ENCODE results near the gene ALAS2. TPM values are rescaled to one million over a fixed set of nuclear protein-coding genes. Genes with fewer than 3 reads are reported as not detected.
"Not testable (repeated sequence)": the region's sequence is repeated elsewhere in the genome, so short reads cannot be mapped to it uniquely, and the experiment has no call there.

Gene ALAS2, protein sequence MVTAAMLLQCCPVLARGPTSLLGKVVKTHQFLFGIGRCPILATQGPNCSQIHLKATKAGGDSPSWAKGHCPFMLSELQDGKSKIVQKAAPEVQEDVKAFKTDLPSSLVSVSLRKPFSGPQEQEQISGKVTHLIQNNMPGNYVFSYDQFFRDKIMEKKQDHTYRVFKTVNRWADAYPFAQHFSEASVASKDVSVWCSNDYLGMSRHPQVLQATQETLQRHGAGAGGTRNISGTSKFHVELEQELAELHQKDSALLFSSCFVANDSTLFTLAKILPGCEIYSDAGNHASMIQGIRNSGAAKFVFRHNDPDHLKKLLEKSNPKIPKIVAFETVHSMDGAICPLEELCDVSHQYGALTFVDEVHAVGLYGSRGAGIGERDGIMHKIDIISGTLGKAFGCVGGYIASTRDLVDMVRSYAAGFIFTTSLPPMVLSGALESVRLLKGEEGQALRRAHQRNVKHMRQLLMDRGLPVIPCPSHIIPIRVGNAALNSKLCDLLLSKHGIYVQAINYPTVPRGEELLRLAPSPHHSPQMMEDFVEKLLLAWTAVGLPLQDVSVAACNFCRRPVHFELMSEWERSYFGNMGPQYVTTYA
- total RNA-seq: not detected
- long read RNA-seq, partial matches to known transcripts: 0 of 1 reads
- long read RNA-seq, other reads (novel, unspliced or antisense): 0 of 1 reads

DNA sequence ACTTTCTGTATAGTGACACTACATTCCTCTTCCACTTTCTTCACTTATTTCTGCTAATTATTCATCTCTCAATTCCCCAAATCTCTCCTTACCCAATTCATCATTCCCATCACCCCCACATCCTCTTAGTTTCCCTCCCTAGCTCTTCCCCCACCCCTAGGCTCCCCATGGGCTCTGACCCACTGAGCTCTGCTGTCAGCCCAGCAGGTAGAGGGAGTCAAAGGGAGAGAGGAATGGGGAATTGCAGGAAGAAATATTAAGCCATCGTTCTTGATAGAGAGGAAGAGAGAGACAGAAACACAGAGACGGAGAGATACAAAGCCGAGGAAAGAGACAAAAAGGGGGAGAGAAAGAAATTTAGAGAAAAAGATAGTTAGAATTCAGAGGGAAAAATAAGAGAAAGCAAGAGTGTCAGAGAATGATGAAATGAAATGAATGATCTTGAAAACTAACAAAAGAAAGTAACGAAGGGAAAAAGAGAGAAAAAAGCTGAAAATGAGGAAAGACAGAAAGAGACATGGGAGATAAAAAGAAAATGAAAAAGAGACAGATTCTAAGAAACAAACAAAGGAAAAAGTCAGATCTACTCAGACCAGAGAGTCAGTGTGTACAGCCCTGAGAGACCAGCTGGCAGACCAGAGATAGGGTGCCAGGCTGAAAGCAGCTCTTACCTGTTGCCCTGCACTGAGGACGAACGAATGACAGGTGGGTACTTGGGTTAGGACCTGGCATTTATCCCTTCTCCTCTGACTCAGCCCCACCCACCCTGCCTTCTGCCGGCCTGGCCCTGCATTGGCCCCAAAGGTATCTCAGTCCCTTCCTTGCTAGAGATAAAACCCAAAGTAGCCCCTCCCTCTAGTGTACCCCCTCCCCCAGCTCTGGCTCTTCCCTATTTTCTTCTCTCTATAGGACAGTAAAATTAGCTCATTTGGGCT lies at the start of gene ALAS2:
TSS of gene ALAS2 (minus strand) at position 707 of the 935 bp plus-strand sequence. CDS start 4,977 bp downstream, outside the sequence.
- ATAC-seq: no peak
- intact Hi-C loops (cut with DNase I, micrococcal nuclease): no loop called here
- DNase-seq: no peak

DNA sequence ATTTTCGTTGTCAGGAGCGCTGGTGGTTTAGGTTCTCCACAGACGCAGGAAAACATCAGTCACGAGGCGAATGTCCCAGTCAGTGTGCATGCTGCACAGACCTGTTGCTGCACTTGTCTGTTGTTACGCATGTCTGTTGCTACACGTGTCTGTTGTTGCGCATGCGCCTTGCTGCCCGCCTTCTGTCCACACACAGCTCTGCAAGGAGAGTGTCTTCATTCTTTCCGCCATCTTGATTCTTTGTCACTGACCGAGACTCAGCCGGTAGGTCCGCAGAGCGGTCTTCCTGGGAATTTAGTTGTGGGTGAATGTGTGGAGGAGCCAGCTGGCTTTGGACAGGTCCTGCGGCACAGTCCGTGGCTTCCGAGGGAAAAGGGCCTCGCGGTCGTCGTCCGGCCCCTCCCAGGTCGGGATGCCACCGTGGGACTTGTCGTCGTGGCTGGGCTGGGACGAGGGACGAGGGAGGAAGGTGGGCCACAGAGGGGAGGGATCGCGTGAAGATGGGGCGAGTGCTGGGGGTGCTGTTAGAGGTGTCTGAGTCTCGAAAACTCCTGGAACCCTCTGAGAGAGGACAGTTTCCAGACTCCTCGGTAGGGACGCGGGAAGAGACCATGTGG lies 44.2 kb upstream of the ALAS2 start, which contains the start of gene PAGE2B:
TSS of gene PAGE2B (plus strand) at position 180 of the 617 bp plus-strand sequence. CDS start 1,012 bp downstream, outside the sequence.
- intact Hi-C loops (cut with DNase I, micrococcal nuclease): no loop called here
- no peak for DNase-seq
- no peak for ATAC-seq

DNA sequence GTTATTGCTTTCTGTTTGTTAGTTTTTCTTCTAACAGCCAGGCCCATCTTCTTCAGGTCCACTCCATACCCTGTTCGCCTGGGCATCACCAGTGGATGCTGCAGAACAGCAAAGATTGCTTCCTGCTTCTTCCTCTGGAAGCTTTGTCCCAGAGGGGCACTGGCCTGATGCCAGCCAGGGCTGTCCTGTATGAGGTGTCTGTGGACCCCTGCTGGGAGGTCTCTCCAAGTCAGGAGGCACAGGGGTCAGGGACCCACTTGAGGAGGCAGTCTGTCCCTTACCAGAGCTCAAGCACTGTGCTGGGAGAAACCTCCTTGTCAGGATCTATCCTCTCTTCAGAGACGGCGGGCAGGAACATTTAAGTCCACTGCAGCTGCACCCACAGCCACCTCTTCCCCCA lies 41.5 kb upstream of the ALAS2 start:
- ATAC-seq (no peak), DNase-seq (no peak)
- intact Hi-C loops (cut with DNase I, micrococcal nuclease): no loop called here

DNA sequence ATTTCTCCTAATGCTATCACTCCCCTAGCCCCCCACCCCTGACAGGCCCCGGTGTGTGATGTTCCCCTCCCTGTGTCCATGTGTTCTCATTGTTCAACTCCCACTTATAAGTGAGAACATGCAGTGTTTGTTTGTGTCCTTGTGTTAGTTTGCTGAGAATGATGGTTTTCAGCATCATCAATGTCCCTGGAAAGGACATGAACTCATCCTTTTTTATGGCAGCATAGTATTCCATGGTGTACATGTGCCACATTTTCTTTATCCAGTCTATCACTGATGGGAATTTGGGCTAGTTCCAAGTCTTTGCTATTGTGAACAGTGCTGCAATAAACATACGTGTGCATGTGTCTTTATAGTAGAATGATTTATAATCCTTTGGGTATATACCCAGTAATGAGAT lies 36.4 kb upstream of the ALAS2 start:
- DNase-seq; intact Hi-C loops (cut with DNase I, micrococcal nuclease); ATAC-seq: not testable (repeated sequence)

DNA sequence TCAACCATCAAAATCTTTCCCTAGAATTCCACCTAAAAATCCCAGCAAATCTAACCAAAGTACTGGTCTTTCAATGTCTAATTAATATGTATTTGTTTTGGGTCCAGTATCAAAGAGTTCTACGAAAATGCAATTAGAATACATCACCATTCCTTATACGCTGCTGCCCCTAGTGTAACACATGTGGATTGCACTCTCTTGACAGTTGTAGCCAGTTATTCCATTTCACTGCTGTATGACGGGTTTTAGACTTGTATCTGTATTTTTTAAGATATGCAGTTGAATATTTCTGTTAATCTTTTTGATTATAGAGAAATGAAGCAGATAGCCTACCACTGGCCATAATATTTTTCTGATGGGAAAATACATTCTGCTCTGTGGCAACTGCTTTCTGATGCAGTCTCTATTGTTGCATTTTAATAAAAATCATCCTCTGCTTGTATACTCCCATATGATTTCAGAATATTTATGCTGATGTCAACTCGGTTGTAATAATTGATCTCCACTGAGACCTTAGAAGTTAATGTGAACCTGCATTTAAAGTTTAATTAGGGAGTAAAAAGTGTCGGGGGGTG lies 27.0 kb upstream of the ALAS2 start:
- ATAC-seq (peak; percentile 75), DNase-seq (peak in 1 of 2 donors; percentile 13)
- intact Hi-C loops (cut with DNase I, micrococcal nuclease): loop anchor here in 1 of 2 donors (10.0 kb wide), 1 partner anchor 163 kb away; no protein-coding TSS in a partner anchor

DNA sequence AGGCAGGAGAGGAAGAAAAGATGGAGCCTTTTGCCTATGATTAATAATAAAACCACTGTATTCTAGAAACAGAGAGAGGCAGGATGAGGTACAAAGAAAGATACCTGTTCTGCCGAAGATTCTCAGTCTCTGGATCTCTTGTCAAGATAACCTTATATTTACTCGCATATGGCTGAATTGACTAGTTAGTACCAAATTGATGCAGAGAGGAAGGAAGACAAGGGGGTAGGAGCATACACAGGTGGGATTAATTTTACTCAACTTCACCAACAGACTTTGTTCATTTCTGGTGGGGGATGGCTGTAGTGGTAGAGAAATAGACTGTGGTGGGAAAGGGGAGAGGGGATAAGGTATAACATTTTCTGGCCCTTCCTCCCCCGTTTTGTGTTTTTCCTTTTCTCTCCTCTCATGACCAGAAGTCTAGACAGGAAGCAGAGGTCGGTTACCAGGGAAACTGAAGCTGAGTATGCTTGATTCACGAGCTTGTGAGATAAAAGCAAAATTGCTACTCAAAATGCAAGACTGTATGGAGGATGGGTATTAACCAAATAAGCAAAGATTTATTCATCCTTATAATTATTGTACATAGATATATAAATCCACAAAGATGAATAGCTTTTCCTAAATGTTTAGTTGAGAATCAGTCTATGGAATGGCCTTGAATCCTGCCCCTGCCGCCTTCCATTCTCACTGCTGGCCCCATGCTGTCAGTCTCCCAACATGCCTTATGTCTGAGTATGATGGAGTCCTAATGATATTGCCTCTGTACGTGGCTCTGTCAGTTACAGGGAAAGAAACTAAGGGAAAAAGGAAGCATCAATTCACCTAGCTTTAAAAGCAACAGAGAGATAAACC lies 26.3 kb upstream of the ALAS2 start:
- DNase-seq (no peak), ATAC-seq (no peak)
- intact Hi-C loops (cut with DNase I, micrococcal nuclease): loop anchor here in 1 of 2 donors (10.0 kb wide), 1 partner anchor 162 kb away; no protein-coding TSS in a partner anchor

DNA sequence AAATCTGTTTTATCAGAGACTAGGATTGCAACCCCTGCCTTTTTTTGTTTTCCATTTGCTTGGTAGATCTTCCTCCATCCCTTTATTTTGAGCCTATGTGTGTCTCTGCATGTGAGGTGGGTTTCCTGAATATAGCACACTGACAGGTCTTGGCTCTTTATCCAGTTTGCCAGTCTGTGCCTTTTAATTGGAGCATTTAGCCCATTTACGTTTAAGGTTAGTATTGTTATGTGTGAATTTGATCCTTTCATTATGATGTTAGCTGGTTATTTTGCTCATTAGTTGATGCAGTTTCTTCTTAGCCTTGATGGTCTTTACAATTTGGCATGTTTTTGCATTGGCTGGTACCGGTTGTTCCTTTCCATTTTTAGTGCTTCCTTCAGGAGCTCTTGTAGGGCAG lies 19.8 kb upstream of the ALAS2 start:
- not testable (repeated sequence) for ATAC-seq, DNase-seq
- intact Hi-C loops (cut with DNase I, micrococcal nuclease): loop anchor here in 1 of 2 donors (10.0 kb wide), 1 partner anchor 156 kb away; no protein-coding TSS in a partner anchor

DNA sequence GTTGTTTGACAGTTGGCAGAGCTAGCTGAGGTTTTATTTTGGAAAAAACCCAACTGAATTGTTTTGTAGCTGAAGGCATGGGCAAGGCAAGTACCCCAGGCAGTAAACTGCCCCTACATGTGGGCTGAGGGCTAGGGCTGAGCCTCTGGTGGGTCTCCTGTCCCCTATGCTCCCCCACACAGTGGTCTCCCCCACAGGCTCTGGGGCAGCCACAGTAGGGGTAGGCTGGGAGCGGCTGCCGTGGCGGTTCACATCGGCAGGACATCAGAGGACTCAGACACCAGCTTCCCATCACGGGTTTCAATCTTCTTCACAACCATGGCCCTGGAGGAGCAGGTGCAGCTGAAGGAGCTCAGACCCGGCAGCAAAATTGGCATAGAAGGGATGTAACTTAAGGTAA lies 10.7 kb upstream of the ALAS2 start:
- no peak for ATAC-seq
- DNase-seq: no peak
- intact Hi-C loops (cut with DNase I, micrococcal nuclease): no loop called here

DNA sequence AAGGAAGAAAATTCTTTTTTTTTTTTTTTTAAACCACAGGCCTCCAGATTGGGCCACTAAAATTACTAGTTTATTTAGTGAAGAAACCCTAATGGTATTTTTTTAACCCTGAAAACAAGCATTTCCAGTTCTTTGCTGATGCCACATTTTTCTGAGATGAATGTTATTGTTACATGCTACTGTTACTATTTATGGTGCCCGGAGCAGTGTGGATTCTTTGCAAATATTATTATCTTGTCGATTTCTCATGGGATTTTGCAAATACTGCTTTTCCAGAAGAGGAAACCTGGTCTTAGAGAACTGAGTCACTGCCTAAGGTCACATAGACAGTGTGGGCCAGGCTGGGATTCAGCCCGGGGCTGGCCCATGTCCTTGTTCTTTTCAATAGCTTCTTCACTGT lies 8.7 kb upstream of the ALAS2 start:
- ATAC-seq: no peak
- DNase-seq: no peak
- intact Hi-C loops (cut with DNase I, micrococcal nuclease): no loop called here

DNA sequence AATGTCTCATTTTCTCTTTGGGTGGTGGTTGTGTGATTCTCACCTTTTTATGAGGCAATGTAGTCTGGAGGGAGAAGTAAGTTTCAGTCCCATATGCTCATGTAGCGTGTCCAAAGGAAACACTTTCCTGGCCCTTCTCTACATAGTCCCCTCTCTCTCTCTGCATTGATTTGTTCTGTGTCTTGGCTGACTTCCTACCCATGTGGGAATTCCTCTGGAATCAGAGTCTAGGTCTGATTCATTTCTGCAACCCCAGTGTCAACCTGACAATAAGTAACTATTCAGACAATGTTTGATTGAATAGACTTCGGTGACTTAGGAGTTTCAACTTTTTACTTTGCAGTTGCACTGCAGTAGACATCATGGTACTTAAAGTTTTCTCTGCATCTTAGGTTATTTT lies 2.7 kb upstream of the ALAS2 start:
- no peak for ATAC-seq
- intact Hi-C loops (cut with DNase I, micrococcal nuclease): no loop called here
- no peak for DNase-seq

DNA sequence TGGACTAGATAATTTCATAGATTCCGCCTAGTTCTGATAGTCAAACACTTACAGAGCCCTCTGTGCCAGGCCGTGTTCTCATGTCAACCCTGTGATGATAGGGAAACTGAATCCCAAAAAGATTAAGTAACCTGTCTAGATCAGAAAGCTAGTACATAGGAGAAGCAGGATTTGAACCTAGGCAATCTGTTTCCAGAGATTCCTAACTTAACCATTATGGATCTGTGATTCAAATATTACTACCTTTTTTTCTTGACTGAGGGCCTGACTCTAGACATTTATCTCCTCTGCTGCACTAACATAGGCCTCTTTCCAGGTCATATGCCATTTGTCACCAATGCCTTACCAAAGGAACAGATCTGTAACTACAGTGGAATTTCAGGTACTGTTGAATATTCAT lies 1.5 kb downstream of the ALAS2 start:
- intact Hi-C loops (cut with DNase I, micrococcal nuclease): no loop called here
- ATAC-seq: no peak

DNA sequence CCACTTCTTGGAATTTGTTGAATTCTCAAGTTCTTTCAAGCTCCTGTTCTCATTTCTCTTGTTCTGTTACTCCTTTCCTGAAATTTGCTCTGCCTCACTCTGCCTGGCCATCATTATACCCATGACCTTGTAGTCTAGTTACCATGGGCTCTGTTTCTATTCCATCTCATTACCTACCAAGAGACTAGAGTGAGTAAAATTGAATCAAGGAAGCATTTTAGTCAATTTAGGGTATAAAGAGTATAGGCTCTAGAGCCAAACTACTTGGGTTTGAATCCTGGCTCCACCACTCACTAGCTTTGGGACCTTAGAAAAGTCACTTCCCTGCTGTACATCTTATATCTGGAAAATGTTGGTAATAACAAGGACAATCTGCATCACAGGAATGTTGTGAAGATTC lies 2.2 kb downstream of the ALAS2 start:
- intact Hi-C loops (cut with DNase I, micrococcal nuclease): no loop called here

More for the DNA sequence above, 1.5 kb downstream of the ALAS2 start:
- no peak for DNase-seq

DNA sequence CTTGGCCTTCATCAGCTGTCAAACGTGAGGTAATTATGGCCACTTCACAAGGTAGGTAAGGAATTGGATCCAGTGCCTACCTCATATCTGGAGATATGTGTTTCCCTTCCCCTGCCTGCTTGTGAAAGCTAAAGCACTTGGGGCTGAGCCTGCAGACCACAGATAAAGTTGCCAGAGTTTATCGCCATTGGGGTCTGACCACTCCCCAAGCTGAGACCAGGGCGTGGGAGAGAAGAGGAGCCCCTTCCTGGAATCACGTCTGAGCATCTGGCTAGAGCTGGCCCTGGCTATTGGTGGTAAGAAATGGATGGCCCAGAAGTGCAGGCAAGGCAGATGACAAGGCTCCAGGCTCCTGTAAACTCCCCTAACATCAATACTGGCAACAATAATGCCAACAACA lies 2.7 kb downstream of the ALAS2 start:
- DNase-seq (no peak), ATAC-seq (no peak)
- intact Hi-C loops (cut with DNase I, micrococcal nuclease): no loop called here

More for the DNA sequence above, 2.2 kb downstream of the ALAS2 start:
- DNase-seq: no peak
- no peak for ATAC-seq

DNA sequence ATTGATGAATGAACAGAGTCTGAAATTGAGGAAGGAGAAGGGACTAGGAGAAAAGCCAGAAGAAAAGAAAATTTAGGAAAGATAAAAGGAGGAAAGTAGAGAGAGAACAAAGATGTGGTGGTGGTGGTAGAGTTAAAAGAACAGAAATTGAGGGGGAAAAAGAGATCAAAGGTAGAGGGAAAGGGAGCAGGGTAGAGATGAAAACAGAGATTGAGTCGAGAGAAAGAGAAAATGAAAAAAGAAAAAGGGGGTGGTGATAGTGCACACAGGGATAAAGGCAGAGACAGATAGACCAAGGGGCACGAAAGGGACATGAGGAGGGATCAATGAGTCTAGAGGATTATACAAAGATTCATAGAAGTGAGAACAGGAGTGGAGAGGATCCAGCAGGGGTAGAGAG lies 3.9 kb downstream of the ALAS2 start:
- DNase-seq (no peak), ATAC-seq (no peak)
- intact Hi-C loops (cut with DNase I, micrococcal nuclease): no loop called here

DNA sequence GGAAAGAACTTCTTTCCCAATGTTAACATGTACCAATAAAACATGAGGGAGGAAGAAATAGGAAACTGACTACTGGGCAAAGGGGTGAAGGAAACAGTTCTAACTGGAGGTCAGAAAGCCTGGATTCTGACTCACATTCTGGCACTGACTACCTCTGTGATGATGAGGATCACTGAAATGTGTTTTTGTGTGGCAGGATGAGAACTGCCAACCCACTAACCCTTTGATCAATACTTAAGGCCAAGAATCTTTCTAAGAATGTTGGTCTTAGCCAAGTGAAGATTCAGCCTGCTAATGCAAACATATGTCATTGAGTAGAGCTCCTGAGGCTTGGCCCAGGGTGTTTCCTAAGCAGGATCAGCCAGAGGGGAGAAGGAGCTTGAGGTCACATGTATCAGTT lies 4.6 kb downstream of the ALAS2 start:
- no peak for ATAC-seq
- intact Hi-C loops (cut with DNase I, micrococcal nuclease): no loop called here

DNA sequence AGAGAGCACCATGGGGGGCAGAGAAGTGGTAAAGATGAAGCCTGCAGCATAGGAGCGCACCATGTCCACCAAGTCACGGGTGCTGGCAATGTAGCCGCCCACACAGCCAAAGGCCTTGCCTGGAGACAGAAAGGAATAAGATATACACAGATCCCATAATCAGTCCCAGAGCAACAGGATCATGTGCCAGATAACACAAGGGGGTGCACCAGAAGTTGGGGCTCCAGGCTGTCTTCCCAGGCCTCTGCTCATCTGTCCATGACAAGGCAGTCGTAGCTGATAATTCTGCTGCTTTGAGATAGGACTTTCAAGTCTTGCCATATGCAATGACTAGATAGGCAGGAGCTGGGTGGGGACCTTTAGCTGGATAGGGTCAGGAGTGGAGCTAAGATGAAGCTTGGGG lies 15.9 kb downstream of the ALAS2 start:
- ATAC-seq: no peak
- intact Hi-C loops (cut with DNase I, micrococcal nuclease): no loop called here
- no peak for DNase-seq

More for the DNA sequence above, 4.6 kb downstream of the ALAS2 start:
- no peak for DNase-seq

DNA sequence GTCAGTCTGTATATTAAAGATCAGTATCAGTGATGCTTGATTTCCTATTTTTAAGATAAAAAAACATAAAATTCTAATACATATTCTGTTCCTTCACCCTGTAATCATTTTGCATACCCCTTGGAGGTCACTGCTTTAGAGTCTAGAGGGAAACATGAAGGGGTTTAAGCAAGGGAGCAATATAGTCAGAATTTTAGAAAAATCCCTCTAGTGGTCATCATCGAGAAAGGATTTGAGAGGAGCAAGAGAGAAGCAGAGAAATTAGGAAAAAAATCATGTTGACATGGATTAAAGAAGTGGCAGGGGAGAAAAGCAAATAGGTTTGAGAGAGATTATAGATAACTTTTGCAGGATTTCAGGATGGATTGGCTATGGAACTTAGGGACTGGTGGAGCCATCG lies 19.5 kb downstream of the ALAS2 start:
- ATAC-seq (no peak), DNase-seq (no peak)
- intact Hi-C loops (cut with DNase I, micrococcal nuclease): no loop called here
